ENCODE results near the gene AEN.

- TF ChIP-seq POLR2A (IDR thresholded peaks at IDR 0.05), result no peak
- TF ChIP-seq CTCF (IDR thresholded peaks at IDR 0.05), result no peak
These were observed 16.9 kb downstream of the AEN start for GRCh38 chr15:88637841-88638625.

Data from right lobe of liver (tissue), 4 donors.